RWPE2 (cell line): ENCODE measurements around the gene BSND.

Experiments
- ATAC-seq: fragments of 200-7000 bp; cut with Tn5 transposase; 3 replicates; pipeline ENCODE4 v1.9.1; 2021; ENCODE audit warnings: low read depth
- DNase-seq: peaks from one replicate; pipeline ENCODE4 v3.0.0-alpha.2; 2020; ENCODE audit warnings: low spot score
- H3K27ac ChIP-seq: fragments of 450-650 bp; 2 replicates; pipeline ENCODE4 v1.5.1; 2017; ENCODE audit warnings: mild to moderate bottlenecking; ENCODE audit not compliant: poor library complexity, severe bottlenecking
- H3K27me3 ChIP-seq: fragments of 250-450 bp; sonication (Bioruptor Pico); 2 replicates; pipeline ENCODE4 v1.5.1; 2021; ENCODE audit warnings: mild to moderate bottlenecking, moderate library complexity; ENCODE audit not compliant: insufficient read depth, poor library complexity, severe bottlenecking
- H3K36me3 ChIP-seq: fragments of 250-450 bp; sonication (Bioruptor Pico); 2 replicates; pipeline ENCODE4 v1.5.1; 2020; ENCODE audit warnings: low read depth, mild to moderate bottlenecking, moderate library complexity
- H3K4me1 ChIP-seq: fragments of 250-450 bp; sonication (Bioruptor Pico); 2 replicates; pipeline ENCODE4 v1.5.1; 2021; ENCODE audit warnings: mild to moderate bottlenecking, moderate library complexity; ENCODE audit not compliant: insufficient read depth, poor library complexity, severe bottlenecking
- H3K4me3 ChIP-seq: fragments of 250-450 bp; sonication (Bioruptor Pico); 2 replicates; pipeline ENCODE4 v1.5.1; 2021; ENCODE audit warnings: mild to moderate bottlenecking, moderate library complexity; ENCODE audit not compliant: severe bottlenecking
- H3K9me3 ChIP-seq: fragments of 250-450 bp; sonication (Bioruptor Pico); 2 replicates; pipeline ENCODE4 v1.5.1; 2021; ENCODE audit warnings: mild to moderate bottlenecking, moderate library complexity; ENCODE audit not compliant: severe bottlenecking
- TF ChIP-seq, protein P1 (sequence below): fragments of 450-650 bp; IDR thresholded peaks from one replicate; pipeline ENCODE4 v1.5.1; 2017; ENCODE audit warnings: mild to moderate bottlenecking, moderate library complexity; ENCODE audit not compliant: poor library complexity, severe bottlenecking

Gene BSND

DNA sequence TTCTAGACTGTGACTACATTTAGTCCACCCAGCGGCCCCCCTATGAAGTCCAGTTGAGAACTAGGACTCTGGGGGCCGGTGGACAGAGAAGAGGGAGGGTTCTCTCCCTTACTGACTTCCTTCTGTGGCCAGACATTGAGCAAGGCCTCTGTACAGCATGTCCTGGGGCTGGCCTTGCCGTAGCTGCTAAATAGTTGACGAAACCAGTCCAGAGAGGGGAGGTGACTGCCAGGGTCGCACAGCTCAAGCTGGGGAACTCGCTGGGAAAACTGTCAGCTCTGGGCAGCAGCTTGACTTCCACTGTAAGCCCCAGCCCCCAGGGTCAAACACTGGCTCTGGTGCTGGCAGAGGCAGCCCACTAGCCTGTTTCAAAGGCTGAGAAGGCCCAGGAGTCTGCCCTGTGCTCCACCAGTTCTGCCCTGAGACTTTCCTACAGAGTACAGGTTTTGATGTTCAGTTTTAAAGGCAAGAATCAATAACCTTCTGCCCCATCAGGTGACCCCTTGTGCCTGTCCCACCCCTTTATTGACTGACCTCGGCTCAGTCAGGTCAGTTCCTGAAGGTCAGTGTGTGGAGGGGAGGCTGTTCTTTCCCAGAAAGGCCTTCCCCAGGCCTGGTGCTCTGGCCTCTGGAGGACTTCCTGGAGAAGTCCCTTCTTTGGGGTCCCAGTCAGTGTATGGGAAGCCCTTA lies 54.7 kb downstream of the BSND start:
- TF ChIP-seq, protein P1, sequence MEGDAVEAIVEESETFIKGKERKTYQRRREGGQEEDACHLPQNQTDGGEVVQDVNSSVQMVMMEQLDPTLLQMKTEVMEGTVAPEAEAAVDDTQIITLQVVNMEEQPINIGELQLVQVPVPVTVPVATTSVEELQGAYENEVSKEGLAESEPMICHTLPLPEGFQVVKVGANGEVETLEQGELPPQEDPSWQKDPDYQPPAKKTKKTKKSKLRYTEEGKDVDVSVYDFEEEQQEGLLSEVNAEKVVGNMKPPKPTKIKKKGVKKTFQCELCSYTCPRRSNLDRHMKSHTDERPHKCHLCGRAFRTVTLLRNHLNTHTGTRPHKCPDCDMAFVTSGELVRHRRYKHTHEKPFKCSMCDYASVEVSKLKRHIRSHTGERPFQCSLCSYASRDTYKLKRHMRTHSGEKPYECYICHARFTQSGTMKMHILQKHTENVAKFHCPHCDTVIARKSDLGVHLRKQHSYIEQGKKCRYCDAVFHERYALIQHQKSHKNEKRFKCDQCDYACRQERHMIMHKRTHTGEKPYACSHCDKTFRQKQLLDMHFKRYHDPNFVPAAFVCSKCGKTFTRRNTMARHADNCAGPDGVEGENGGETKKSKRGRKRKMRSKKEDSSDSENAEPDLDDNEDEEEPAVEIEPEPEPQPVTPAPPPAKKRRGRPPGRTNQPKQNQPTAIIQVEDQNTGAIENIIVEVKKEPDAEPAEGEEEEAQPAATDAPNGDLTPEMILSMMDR: no peak
- Histone ChIP-seq H3K4me1 (no peaks in the 10 kb centered on the region), H3K4me3 (no peak overlapping the region), H3K9me3 (no peaks in the 10 kb centered on the region), H3K27ac (no peak overlapping the region), H3K36me3 (peaks cover 95% of the 10 kb centered on the region), H3K27me3 (no peaks in the 10 kb centered on the region)
- DNase-seq (no peak), ATAC-seq (no peak)

DNA sequence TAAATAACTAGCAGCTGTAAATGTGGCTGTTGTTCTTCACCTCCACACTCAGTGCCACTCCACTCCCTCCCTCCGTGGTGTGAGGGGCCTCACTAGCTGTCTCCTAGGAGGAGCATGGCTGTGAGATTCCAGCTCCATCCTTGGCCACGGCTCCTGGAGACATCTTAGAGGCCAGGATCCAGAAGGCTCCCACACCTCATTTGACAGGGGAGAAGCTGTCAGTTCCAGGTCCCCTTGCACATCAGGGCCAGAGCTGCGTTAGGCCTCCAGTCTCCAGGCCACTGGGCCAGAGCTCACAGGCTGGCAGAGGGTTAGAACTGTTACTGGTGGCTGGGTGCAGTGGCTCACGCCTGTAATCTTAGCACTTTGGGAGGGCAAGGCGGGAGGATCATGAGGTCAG lies 55.7 kb downstream of the BSND start:
- DNase-seq (no peak), ATAC-seq (no peak)
- TF ChIP-seq, protein P1: no peak
- no peak overlapping the region for H3K4me3 ChIP-seq
- peaks cover 95% of the 10 kb centered on the region for H3K36me3 ChIP-seq
- H3K4me1 ChIP-seq: peaks cover 6% of the 10 kb centered on the region
- no peak overlapping the region for H3K27ac ChIP-seq
- H3K9me3 ChIP-seq: no peaks in the 10 kb centered on the region
- no peaks in the 10 kb centered on the region for H3K27me3 ChIP-seq

DNA sequence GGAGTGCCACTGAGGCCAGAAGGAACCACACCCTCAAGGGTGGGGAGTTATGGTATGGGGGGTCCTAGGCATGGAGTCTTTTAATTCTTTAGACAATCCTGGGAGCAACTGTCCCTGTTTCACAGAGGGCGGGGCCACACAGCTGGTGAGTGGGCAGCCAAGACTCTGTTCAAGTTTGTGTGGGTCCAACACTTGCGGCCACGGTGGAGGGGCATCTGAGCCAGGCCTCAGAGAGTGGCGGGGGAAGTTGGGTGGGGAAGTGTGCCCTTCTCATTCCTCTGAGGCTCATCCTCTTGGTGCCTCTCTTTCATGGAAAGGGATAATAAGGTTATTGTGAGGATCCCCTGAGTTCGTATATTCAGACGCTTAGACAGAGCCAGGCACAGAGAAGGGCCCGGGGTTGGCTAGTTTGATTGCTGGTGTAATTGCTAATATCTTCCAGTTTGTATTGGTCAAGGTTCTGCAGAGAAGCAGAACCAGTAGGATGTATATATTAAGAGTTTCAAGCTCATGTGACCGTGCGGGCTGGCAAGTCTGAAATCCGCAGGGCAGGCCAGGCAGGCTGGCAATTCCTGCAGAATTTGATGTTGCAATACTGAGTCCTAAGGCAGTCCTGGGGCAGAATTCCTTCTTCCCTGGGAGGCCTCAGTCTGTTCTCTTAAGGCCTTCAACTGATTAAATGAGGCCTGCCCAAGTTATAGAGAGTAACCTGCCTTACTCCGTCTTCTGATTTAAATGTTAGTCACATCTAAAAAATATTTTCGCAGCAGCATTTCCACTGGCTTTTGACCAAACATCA lies 56.5 kb downstream of the BSND start:
- Histone ChIP-seq H3K36me3 (peaks cover 95% of the 10 kb centered on the region), H3K4me3 (no peak overlapping the region), H3K27me3 (no peaks in the 10 kb centered on the region), H3K27ac (no peak overlapping the region), H3K4me1 (peaks cover 12% of the 10 kb centered on the region), H3K9me3 (no peaks in the 10 kb centered on the region)
- no peak for ATAC-seq
- no peak for DNase-seq
- TF ChIP-seq, protein P1: no peak

DNA sequence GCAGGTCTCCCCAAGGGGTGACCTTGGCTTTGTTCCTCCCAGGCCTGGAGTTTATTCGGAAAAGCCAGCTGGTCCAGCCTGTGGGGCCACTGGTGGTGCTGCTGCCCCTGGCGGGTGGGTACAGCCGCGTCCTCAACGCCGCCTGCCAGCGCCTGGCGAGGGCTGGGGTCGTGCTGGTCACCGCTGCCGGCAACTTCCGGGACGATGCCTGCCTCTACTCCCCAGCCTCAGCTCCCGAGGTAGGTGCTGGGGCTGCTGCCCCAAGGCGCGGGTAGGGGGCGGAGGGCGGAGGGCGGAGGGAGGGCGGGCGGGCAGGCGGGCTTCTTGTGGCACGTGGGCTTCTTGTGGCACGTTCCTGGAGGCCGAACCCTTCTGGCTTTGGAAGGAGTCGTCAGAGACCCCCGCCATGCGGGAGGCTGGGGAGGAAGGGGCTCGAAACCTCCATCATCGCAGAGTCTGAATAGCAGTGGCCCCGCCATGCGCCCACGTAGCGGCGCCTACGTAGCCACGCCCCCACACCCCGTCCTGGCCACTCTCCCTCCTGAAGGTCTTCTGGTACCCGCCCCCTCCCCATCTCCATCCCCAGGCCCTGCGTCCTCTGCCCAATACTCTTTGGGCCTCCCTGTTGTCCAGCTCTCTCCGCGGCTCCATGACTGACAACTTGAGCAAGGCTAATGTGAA lies 57.4 kb downstream of the BSND start:
- Histone ChIP-seq H3K27me3 (no peaks in the 10 kb centered on the region), H3K4me3 (no peak overlapping the region), H3K27ac (no peak overlapping the region), H3K36me3 (peaks cover 95% of the 10 kb centered on the region), H3K9me3 (no peaks in the 10 kb centered on the region), H3K4me1 (peaks cover 12% of the 10 kb centered on the region)
- ATAC-seq (no peak), DNase-seq (no peak)
- TF ChIP-seq, protein P1: no peak
